H1 (cell line): ENCODE data around the gene PRR22. TPM values are rescaled to one million over a fixed set of nuclear protein-coding genes. Genes with fewer than 3 reads are reported as not detected.
"Not testable (repeated sequence)": the region's sequence is repeated elsewhere in the genome, so short reads cannot be mapped to it uniquely, and the experiment has no call there.

Experiments
- CTCF ChIA-PET: fragments of 300-600 bp; sonication (Branson Sonifier 250); formaldehyde crosslinking; loops from one replicate; lab custom pipeline; 2021; ENCODE audit not compliant: partially characterized antibody; lab: Charles Lee
- POLR2A ChIA-PET: fragments of 300-600 bp; sonication (Branson Sonifier 250); formaldehyde crosslinking; loops from one replicate; lab custom pipeline; 2021; ENCODE audit warnings: inconsistent platforms; ENCODE audit not compliant: partially characterized antibody; lab: Charles Lee
- DNase-seq, 2 experiments: peaks; one replicate each; pipeline versions ENCODE4 v3.0.0 to v3.0.0-alpha.2; 2010 to 2022; ENCODE audit warnings: low spot score in 2 of 2, low read depth in 1 of 2, mixed read lengths in 1 of 2
- FAIRE-seq: peaks from 2 replicates; lab custom pipeline; 2011; peaks lifted over from hg19 to GRCh38; lab: Jason Lieb, UNC
- H2AFZ ChIP-seq: 2 replicates; pipeline ENCODE4 v1.8.1; 2012; ENCODE audit warnings: low read length, inconsistent platforms
- H2AK5ac ChIP-seq: 2 replicates; pipeline ENCODE4 v1.6.1; 2013; ENCODE audit warnings: low read depth, low read length
- H2BK120ac ChIP-seq: replicated peaks from 2 replicates; pipeline ENCODE3; 2013; ENCODE audit warnings: low read depth, low read length, inconsistent platforms
- H2BK12ac ChIP-seq: 2 replicates; pipeline ENCODE4 v1.6.1; 2013; ENCODE audit warnings: low read depth, low read length
- H2BK15ac ChIP-seq: 2 replicates; pipeline ENCODE4 v1.6.1; 2013; ENCODE audit warnings: low read length
- H2BK20ac ChIP-seq: 2 replicates; pipeline ENCODE4 v1.6.1; 2013; ENCODE audit warnings: low read length
- H2BK5ac ChIP-seq: 2 replicates; pipeline ENCODE4 v1.6.1; 2013; ENCODE audit warnings: low read depth, low read length
- H3K14ac ChIP-seq: 2 replicates; pipeline ENCODE4 v1.6.1; 2013; ENCODE audit warnings: inconsistent platforms; ENCODE audit not compliant: insufficient read length
- H3K18ac ChIP-seq: 2 replicates; pipeline ENCODE4 v1.6.1; 2013; ENCODE audit warnings: low read length; ENCODE audit errors: extremely low read depth
- H3K23ac ChIP-seq: 2 replicates; pipeline ENCODE4 v1.6.1; 2013; ENCODE audit warnings: inconsistent platforms; ENCODE audit not compliant: insufficient read length
- H3K23me2 ChIP-seq: 2 replicates; pipeline ENCODE4 v1.6.1; 2013; ENCODE audit warnings: low read depth, low read length
- H3K27ac ChIP-seq: 2 replicates; pipeline ENCODE4 v1.6.1; 2011; ENCODE audit warnings: low read depth, low read length, inconsistent platforms
- H3K27me3 ChIP-seq, 4 experiments: replicated peaks in 1 of 4; 1 replicate in 1 of 4; 2 replicates in 3 of 4; pipeline versions ENCODE4 v1.6.1 to v1.8.1; 2011 to 2013; ENCODE audit warnings: low read length in 3 of 4, mild to moderate bottlenecking in 3 of 4, inconsistent platforms in 2 of 4, mixed read lengths in 2 of 4, moderate library complexity in 1 of 4; ENCODE audit not compliant: control insufficient read depth in 3 of 4, insufficient read depth in 3 of 4; ENCODE audit errors: extremely low read depth in 1 of 4
- H3K36me3 ChIP-seq, 4 experiments: 2 replicates each; pipeline versions ENCODE4 v1.6.1 to v1.8.1; 2011 to 2013; ENCODE audit warnings: mild to moderate bottlenecking in 4 of 4, low read length in 3 of 4, moderate library complexity in 2 of 4, control low read depth in 1 of 4, inconsistent platforms in 1 of 4; ENCODE audit not compliant: insufficient read depth in 4 of 4, control insufficient read depth in 2 of 4
- H3K4ac ChIP-seq: replicated peaks from 2 replicates; pipeline ENCODE3; 2013; ENCODE audit warnings: low read length, low read depth, mixed read lengths, inconsistent platforms; ENCODE audit not compliant: insufficient read length
- H3K4me1 ChIP-seq, 4 experiments: replicated peaks in 1 of 4; 1 replicate in 1 of 4; 2 replicates in 3 of 4; pipeline versions ENCODE4 v1.6.1 to v1.8.1; 2011 to 2013; ENCODE audit warnings: low read length in 3 of 4, inconsistent platforms in 2 of 4, mixed read lengths in 1 of 4; ENCODE audit not compliant: insufficient read depth in 4 of 4, control insufficient read depth in 3 of 4
- H3K4me2 ChIP-seq, 2 experiments: 2 replicates each; pipeline versions ENCODE4 v1.6.1 to v1.8.1; 2011 to 2013; ENCODE audit warnings: low read depth in 2 of 2, low read length in 2 of 2, control low read depth in 1 of 2, inconsistent platforms in 1 of 2, mild to moderate bottlenecking in 1 of 2; ENCODE audit not compliant: insufficient read depth in 1 of 2
- H3K4me3 ChIP-seq, 4 experiments: fragments of 200-600, 300-600 bp in 1 of 4; sonication (generic), shearing (Covaris generic), sonication (Bioruptor Twin) in 1 of 4; 2 replicates each; pipeline versions ENCODE4 v1.5.1 to v1.8.1; 2011 to 2016; ENCODE audit warnings: low read length in 4 of 4, low read depth in 3 of 4, control low read depth in 2 of 4, inconsistent platforms in 2 of 4, mild to moderate bottlenecking in 2 of 4, mixed read lengths in 1 of 4, moderate library complexity in 1 of 4; ENCODE audit not compliant: insufficient read depth in 2 of 4; ENCODE audit errors: extremely low read depth in 1 of 4
- H3K56ac ChIP-seq: replicated peaks from 2 replicates; pipeline ENCODE3; 2013; ENCODE audit warnings: low read depth, mild to moderate bottlenecking, mixed read lengths, low read length, inconsistent platforms; ENCODE audit not compliant: insufficient read length
- H3K79me1 ChIP-seq: 2 replicates; pipeline ENCODE4 v1.6.1; 2013; ENCODE audit warnings: low read depth, low read length, control low read depth
- H3K79me2 ChIP-seq, 2 experiments: 2 replicates each; pipeline versions ENCODE4 v1.6.1 to v1.8.1; 2012 to 2013; ENCODE audit warnings: low read length in 2 of 2, mild to moderate bottlenecking in 2 of 2, inconsistent platforms in 1 of 2; ENCODE audit not compliant: insufficient read depth in 2 of 2, control insufficient read depth in 1 of 2
- H3K9ac ChIP-seq, 4 experiments: replicated peaks in 1 of 4; 1 replicate in 1 of 4; 2 replicates in 3 of 4; pipeline versions ENCODE4 v1.6.1 to v1.8.1; 2011 to 2013; ENCODE audit warnings: low read depth in 3 of 4, low read length in 3 of 4, control low read depth in 2 of 4, mild to moderate bottlenecking in 2 of 4, moderate library complexity in 2 of 4, inconsistent platforms in 1 of 4; ENCODE audit errors: extremely low read depth in 1 of 4
- H3K9me3 ChIP-seq, 2 experiments: 2 replicates each; pipeline versions ENCODE4 v1.6.1 to v1.8.1; 2012 to 2013; ENCODE audit warnings: mild to moderate bottlenecking in 2 of 2, moderate library complexity in 2 of 2, control low read depth in 1 of 2, inconsistent platforms in 1 of 2, low read depth in 1 of 2, low read length in 1 of 2, mixed read lengths in 1 of 2; ENCODE audit not compliant: insufficient read depth in 2 of 2
- H4K20me1 ChIP-seq, 2 experiments: replicated peaks in 1 of 2; 2 replicates each; pipeline versions ENCODE3 to v1.8.1; 2011 to 2013; ENCODE audit warnings: inconsistent platforms in 2 of 2, low read length in 2 of 2, mild to moderate bottlenecking in 1 of 2; ENCODE audit not compliant: insufficient read depth in 2 of 2, control insufficient read depth in 1 of 2
- H4K5ac ChIP-seq: 2 replicates; pipeline ENCODE4 v1.6.1; 2013; ENCODE audit warnings: low read length, low read depth, mixed read lengths, inconsistent platforms; ENCODE audit not compliant: insufficient read length
- H4K8ac ChIP-seq: 2 replicates; pipeline ENCODE4 v1.8.0; 2013; ENCODE audit warnings: mild to moderate bottlenecking, moderate library complexity, low read length, inconsistent platforms; ENCODE audit not compliant: insufficient read depth; ENCODE audit errors: extremely low read depth
- H4K91ac ChIP-seq: replicated peaks from 2 replicates; pipeline ENCODE3; 2013; ENCODE audit warnings: low read length, mixed read lengths, inconsistent platforms; ENCODE audit not compliant: insufficient read length
- EZH2 ChIP-seq: fragments of 200-600 bp; sonication (generic); IDR thresholded peaks from 2 replicates; pipeline ENCODE4 v1.7.1; 2012; ENCODE audit warnings: low read depth, mild to moderate bottlenecking, moderate library complexity, low read length, inconsistent platforms; ENCODE audit not compliant: severe bottlenecking
- HDAC6 ChIP-seq: IDR thresholded peaks from one replicate; pipeline ENCODE4 v1.7.1; 2012; ENCODE audit warnings: low read depth, mild to moderate bottlenecking, inconsistent platforms, low read length, moderate library complexity
- RXRA ChIP-seq: IDR thresholded peaks from 2 replicates; pipeline ENCODE4 v1.6.1; 2011; ENCODE audit warnings: low read depth, mild to moderate bottlenecking, low read length, moderate library complexity; ENCODE audit not compliant: insufficient read depth
- WGBS, 2 experiments: shearing (Covaris generic) in 1 of 2; methylation state at CpG; one replicate each; pipeline versions ENCODE4 v1.1.6 to v1.1.7; 2013 to 2015; ENCODE audit warnings: low lambda C conversion rate in 2 of 2, mixed read lengths in 2 of 2, inconsistent platforms in 1 of 2, low coverage in 1 of 2, missing lambda C conversion rate in 1 of 2; ENCODE audit not compliant: insufficient replicate concordance in 2 of 2, insufficient coverage in 1 of 2, insufficient read length in 1 of 2; ENCODE audit errors: extremely low coverage in 1 of 2, missing lambda C conversion rate in 1 of 2; 5-methylcytosine and 5-hydroxymethylcytosine counted together
- polyA plus RNA-seq, 7 experiments: library from polyadenylated mRNA; depleted of rRNA in 3 of 7; stranded (reverse) in 5 of 7; unstranded in 2 of 7; fragments of >200 nt in 5 of 7; fragments of 200-250 nt in 2 of 7; gene quantifications; 1 replicate in 5 of 7; 2 replicates in 1 of 7; 4 replicates in 1 of 7; pipeline versions ENCODE4 v1.2.1 to v1.2.3, GENCODE V29; 2011 to 2013; ENCODE audit warnings: missing spikeins in 2 of 7, mixed read lengths in 2 of 7
- total RNA-seq: library from RNA; stranded (reverse); fragmentation: NEBNext Ultra II Directional; extraction: Animal tissue kit (Norgen Biotek cat#: 25700); gene quantifications from 2 replicates; pipeline ENCODE4 v1.2.1, GENCODE V29; 2021

The PRR22 gene
- total and polyA plus RNA-seq, 2 of the 8 experiments (the other 6 are each of a cell fraction or from before 2014, with no cell fraction given) = 1.9 to 2.1 TPM

DNA sequence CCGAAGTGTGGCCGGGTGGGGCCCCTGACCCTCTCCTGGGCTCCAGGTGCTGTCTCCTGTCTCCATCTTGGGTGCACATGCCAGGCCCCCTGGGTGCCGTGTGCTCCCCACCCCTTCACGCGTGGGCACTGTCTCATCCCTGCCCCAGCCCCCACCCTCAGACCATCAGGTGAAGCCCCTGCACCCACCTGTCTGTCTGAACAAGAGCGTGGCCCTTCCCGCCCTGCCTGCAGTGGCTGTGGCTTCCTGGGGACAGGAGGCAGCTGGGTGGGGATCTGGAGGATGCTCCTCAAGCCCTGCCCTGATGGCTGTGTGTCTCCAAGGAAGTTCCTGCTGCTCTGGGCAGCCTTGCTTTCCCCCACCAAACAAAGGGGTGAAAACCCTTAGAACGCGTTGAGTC, 2.2 kb downstream of the PRR22 start (continued):
- TF ChIP-seq RXRA (no peak), EZH2 (no peak), HDAC6 (no peak)

DNA sequence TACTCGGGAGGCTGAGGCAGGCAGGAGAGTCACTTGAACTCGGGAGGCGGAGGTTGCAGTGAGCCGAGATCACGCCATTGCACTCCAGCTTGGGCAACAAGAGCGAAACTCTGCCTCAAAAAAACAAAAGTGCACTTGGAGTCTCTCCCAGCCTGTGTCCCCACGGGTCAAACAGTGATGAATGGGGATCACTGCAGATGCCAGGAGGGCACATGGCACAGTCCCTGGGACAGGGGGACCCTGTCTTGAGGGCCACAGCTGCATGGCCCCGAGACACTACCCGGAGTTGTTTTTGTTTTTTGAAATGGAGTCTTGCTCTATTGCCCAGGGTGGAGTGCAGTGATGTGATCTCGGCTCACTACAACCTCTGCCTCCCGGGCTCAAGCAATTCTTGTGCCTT, 3.6 kb downstream of the PRR22 start:
- H3K36me3 ChIP-seq, H2BK5ac ChIP-seq, H3K4me3 ChIP-seq, H2BK15ac ChIP-seq, H3K23ac ChIP-seq, H4K5ac ChIP-seq, DNase-seq, H3K79me2 ChIP-seq, H4K20me1 ChIP-seq, H3K4me1 ChIP-seq, H3K18ac ChIP-seq, H3K27me3 ChIP-seq, H3K14ac ChIP-seq, H4K8ac ChIP-seq, H3K56ac ChIP-seq, H2BK12ac ChIP-seq, H3K23me2 ChIP-seq, H3K27ac ChIP-seq, H2BK20ac ChIP-seq, H2BK120ac ChIP-seq, H3K9ac ChIP-seq, H3K4me2 ChIP-seq, H2AK5ac ChIP-seq, H4K91ac ChIP-seq, H3K79me1 ChIP-seq, FAIRE-seq, H3K9me3 ChIP-seq, H3K4ac ChIP-seq, H2AFZ ChIP-seq: not testable (repeated sequence)
- CTCF ChIA-PET = interaction anchor here (0.5 to 1.0 kb wide), 5 partner anchors 12 to 98 kb away, joined by 3 read pairs; partner anchors contain the start of gene RPL36
- POLR2A ChIA-PET = interaction anchor here (1.3 to 4.6 kb wide), 5 partner anchors 9 to 90 kb away, joined by 3 to 32 read pairs (median 8); partner anchors contain the start of genes CATSPERD, DUS3L and LONP1
- 92% methylated on average over 11 of the region's 11 CpGs; no CpG with 5 or more reads in 1 of the 2 experiments for WGBS, 2 experiments
